Stimulated activated CD4-positive, alpha-beta T cell treated with anti-CD3 and anti-CD28 coated beads, Interleukin-2, amount 100 ng/mL, for 24 hours (primary cell): ENCODE results near the gene TXK.

ENCODE experiments used
- DNase-seq, 2 donors: peaks; one replicate each; pipeline ENCODE4 v3.0.0-alpha.2; 2020

Gene TXK

GRCh38 chr4:48133669-48134068 is 381 bp downstream of the TXK start:
- no peak for DNase-seq

DNA sequence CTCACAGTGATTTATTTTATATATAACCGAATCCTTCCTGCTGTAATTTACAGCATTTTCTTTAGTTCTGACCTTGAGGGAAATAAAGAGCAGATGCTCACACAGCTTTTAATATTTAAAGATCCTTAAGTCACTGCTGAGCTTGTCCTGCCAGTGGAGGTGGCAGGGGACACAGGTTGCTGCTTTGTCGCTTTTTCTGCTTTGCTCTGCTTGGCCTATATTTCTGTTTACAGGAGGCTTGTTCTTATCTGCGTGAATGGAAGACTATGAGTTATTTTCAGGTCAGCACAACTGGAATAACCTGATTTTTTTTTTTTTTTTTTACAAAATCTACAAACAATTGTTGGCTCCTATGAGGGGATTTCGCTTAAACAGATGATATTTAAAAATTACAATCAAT is 2.3 kb downstream of the TXK start:
- no peak for DNase-seq

DNA sequence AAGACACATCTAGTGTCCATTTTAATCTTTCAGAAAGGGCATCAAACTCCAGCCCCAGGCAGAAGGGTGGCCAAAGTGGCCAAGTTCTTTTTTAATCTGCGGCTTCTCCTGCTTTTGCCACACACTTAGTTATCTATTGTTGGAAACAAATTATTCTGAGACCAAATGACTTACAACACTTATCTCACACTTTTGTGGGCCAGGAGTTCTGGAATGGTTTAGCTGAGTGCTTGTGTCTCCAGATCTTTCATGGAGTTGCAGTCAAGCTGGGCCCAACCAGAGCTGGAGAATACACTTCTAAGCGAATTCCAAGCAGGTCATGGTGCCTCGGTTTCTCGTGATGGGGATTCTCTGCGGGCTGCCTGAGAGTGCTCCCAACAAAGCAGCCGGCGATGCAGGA is 4.0 kb downstream of the TXK start:
- DNase-seq: no peak

- peak; percentile 37 to 45 for DNase-seq
These were observed 4.6 kb downstream of the TXK start for GRCh38 chr4:48129307-48130014.

DNA sequence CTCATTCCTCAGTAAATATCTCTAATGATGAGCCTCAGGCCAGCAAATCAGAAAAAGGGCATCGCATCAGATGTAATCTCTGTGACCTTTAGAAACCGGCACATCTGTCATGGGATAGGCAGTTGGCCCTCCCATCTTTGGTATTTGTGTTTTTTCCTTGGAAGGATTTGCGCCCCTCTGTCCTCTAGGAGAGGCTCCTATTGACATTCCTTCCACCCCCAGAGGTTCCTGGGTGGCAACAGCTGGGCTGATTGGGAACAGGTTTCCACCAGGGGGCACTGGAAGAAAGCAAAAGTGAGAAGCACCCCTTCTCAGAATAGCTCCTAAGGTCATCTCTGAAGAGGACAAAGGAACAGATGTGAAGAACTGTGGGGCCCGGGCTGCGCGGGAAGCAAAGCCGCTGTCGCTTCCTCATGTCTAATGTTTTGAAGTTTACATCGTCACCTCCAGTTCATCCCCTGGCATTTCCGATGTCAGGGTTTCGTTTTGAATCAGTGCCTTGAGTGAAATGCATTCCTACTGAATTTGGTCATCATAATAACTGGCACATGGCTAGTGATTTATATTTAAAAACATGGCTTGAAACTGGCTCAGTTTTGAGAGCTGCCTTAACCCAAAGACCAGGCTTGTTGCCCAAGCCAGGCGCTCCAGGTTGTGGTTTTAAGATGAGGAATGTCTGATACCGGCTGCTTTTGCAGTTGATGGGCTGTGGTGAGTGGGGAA is 6.2 kb downstream of the TXK start:
- peak; percentile 76 to 77 for DNase-seq

DNA sequence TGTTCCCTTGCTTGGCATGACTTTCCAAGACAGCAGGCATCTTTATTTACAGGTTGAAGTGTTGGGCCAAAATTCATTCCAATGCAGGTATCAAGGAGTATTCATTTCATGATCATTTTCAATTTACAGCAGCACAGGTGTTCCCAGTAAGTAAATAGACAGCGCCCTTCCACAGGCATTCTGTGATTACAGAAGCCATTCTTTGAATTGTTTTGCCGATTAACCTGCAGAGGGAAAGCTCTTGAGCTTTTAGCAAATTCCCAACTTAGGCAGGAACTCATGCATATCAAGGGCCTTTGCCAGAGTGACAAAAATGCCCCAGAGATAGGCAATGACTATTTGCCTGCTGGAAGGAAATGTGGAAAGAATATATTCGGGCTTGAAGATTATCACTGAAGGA is 6.8 kb downstream of the TXK start:
- no peak for DNase-seq

DNA sequence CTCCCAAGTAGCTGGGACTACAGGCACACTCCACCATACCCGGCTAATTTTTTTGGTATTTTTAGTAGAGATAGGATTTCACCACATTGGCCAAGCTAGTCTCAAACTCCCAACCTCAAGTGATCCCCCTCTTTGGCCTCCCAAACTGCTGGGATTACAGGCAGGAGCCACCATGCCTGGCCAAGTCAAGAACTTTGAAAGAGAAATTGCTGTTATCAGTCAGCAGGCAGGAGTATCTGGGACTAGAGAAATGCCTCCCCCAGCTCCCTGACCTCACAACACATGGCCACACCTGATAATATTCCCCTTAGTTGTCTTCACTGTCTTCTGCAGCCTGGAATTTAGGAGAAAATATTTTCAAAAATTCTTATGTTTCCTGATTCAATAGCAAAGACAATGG is 7.4 kb downstream of the TXK start:
- DNase-seq: no peak

GRCh38 chr4:48124870-48125269 is 9.2 kb downstream of the TXK start:
- no peak for DNase-seq

DNA sequence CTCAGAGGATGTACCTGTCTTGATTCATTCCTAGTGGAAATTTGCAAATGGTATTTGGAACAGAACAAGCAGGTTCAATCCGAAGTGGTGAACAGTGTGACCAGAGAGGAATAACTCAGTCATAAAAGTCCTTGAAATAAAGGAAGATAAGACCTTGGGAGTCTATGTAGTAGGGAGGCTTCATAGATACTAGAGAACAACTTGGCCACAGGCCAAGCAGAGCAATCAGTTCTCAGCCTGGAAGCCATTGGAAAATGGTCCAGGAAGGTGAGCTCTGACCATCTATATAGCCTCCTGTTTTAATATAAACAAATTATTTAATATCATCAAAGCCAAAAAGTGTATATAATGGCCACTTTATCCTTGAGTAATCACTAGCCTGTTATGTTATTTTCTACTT is 11.3 kb downstream of the TXK start:
- no peak for DNase-seq

DNA sequence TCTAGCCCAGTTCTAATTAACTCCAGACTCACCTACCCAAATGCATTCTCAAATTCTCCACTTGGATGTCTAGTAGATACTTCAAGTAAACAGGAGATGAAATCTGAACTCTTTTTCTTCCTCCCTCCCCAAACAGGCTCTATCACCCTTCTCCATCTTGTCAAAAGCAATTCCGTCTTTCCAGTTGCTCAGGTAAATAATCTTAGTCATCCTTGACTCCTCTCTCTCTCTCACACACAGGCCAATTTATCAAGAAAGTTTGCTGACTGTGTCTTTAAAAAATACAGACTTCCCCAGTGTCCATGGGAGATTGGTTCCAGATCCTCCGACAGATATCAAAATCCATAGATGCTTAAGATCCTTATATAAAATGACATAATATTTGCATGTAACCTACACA is 12.9 kb downstream of the TXK start:
- no peak for DNase-seq

GRCh38 chr4:48120132-48120531 is 13.9 kb downstream of the TXK start:
- no peak for DNase-seq

- no peak for DNase-seq
These were observed 14.4 kb downstream of the TXK start for GRCh38 chr4:48119646-48120045.

DNA sequence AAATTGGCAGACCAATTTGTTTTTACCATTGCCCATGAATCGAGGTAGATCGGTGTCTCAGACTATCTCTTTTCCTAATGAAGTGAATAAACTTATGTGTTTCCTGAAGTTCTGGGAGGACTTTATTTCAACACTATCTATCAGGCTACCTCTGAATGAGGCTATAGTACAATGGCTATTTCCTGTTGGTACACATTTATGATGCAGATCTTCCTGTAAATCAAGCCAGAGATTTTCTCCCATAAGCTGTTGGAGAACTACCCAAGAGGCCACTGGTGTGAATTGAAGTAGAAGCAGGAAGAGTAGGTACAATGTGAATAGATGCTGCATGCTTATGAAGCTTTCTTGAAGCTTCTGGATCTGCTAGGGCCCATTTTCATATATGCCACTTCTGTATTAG is 16.0 kb downstream of the TXK start:
- DNase-seq: no peak

DNA sequence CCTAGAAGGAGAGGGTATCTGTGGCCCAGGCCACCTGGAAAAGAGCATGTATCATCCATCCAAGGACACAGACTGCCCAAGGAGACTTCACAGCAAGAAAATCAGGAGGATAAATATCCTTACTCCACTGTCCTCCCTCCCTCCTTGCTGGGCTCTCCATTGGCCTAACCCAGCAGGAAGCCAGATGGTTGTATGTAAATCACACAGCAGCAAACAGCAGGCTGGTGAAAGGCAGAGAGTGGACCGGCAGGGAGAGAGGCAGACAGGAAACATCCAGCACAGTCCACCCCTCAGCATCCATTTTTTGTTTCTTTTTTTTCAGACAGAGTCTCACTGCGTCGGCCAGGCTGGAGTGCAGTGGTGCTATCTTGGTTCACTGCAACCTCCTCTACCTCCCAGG is 17.5 kb downstream of the TXK start:
- no peak for DNase-seq

GRCh38 chr4:48114412-48114811 is 19.6 kb downstream of the TXK start:
- DNase-seq: no peak

GRCh38 chr4:48112017-48112667 is 21.9 kb downstream of the TXK start:
- DNase-seq: no peak

DNA sequence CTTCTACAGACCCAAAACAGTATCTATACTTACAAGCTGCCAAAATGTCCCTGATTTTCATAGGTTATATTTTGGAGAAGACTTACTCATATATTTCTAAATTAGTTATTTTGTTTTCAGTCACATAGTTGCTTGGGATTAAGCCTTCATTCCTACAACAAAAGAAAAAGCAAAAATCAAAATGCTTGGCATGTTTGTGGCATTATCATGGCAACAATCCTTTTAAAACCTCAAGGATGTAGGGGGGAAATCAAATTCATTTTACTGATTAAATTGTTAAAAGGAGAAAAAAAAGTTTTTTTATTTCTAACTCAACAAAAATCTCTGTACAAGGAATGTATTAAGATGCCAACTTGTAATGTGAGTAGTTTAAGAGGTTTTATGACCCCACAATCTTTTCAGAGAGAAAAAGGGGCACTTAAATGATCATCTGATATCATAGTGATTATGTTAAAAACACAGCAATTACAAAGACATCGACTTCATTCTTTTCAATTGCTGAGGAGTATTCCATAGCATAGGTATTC is 23.5 kb downstream of the TXK start:
- no peak for DNase-seq

DNA sequence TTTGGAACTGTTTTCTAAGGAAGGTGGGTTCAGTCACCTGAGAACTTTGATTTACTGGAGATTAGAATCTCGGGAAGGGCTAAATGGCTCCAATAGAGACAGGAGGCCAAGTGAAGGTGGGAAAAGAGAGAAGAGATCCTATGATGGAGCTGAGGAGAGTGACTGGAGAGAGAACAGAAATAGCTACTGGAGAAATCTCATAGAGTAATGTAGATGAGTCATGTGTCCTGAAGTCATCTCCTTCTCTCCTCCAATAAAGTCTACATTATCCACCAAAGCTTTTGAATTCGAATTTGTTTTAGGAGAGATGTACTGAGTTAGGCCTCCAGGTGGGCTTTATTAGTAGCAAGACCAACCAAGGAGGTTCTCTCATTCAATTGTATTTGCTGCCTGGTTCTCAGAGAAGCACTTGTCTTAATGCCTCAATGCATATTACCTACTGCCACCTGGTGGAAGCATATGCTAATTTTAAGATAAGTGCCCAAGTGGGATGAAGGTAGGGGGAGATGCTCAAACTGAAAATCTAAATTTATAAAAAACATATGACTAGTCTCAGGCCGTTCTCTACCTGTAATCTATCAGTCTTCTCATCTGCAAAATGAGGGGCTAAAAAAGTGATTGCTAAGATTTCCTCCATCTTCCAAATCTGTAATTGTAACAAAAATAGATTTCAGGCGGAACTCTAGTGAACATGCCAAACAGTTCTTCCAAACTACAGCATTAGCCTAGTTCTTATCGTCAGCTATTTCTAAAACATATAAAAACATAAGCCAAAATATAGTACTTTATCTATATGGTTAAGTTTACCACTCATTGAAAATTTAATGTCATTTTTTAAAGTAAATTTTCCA is 24.4 kb downstream of the TXK start:
- DNase-seq: no peak

DNA sequence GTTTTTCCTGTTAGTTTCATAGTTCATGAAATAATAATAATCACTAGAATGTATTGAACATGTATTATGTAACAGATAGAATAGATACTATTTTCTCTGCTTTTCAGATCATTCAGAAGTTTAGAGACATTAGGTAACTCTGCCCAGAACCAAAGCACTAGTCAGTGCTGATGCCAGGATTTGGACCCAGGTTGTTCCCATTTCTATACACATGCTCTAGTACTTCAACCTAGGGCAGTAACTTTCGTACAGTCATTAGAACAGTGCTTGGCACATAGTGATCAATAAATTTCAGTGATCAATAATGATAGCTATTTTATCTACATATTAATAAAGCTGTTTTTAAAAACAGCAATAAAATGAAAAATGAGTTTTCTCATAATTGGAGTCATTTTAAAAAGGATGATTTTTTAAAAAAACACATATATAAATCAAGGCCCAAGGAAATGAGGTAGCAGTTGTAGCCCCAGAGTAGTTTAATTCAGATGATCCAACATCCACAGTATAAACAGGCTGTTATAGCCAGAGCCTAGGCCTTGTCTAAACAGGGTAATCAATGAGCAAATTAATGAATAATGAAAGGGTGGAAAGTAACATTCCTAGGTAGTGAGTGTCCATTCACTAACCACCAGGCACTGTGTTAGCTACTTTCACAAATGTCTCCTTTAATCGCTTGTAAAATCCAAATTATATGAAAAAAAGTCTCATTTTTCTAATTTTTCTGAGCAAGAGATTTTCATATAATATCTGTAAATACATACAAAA is 25.6 kb downstream of the TXK start:
- no peak for DNase-seq

GRCh38 chr4:48105230-48105629 is 28.8 kb downstream of the TXK start:
- no peak for DNase-seq

DNA sequence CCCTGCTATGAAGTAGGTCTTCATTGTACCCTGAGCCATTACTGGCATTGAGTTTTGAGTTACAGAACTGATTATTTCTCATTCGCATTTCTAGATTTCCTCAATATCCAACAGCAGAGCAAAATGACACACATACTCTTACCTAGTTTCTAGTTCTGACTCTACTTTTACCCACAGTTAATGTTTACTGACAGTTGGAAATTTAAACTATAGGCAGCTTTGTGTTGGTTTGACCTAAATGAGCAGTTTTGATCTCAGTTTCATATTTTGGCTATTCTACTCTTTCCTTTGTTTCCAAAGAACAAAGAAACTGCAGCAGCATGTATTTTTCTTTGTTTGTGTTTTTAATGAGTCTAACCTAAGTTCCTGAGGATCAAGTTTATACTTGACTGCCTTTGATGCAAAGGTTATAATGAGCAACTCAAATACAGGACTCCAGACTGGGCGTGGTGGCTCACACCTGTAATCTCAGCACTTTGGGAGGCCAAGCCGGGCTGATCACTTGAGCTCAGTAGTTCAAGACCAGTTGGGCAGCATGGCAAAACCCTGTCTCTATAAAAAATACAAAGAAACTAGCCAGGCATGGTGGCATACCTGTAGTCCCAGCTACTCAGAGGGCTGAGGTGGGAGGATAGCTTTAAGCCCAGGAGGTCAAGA is 30.4 kb downstream of the TXK start:
- DNase-seq: no peak

GRCh38 chr4:48102303-48102702 is 31.7 kb downstream of the TXK start:
- DNase-seq: no peak
